Measurements from ENCODE around the gene PELI3. TPM values are rescaled to one million over a fixed set of nuclear protein-coding genes. Genes with fewer than 3 reads are reported as not detected.
"Not testable (repeated sequence)": the region's sequence is repeated elsewhere in the genome, so short reads cannot be mapped to it uniquely, and the experiment has no call there.

Gene PELI3
- total RNA-seq, 4 donors from 2014 or later: 20.5 to 43.9 (median 29.9) TPM

DNA sequence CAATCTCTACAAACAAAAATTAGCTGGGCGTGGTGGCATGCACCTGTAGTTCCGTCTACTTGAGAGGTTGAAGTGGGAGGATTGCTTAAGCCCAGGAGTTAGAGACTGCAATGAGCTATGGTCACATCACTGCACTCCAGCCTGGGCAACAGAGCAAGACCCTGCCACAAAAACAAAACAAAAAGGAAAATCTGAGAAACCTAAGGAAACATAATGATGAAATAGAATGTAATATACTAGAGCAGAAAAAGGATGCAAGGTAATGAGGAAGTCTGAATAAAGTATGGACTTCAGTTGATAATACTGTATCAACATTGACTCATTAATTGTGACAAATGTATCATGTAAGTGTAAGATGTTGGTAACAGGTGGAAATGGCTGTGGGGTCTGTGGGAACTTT is 37.8 kb upstream of the PELI3 start:
- peaks cover 0 to 61% of the 10 kb centered on the region in 2 donors for H3K36me3 ChIP-seq
- H3K9me3 ChIP-seq: no peaks in the 10 kb centered on the region
- WGBS, 2 donors (ENCODE audit: low coverage in 1 of 2): 81 to 91% methylated on average over 2 of the region's 2 CpGs
- no peak overlapping the region for H3K27ac ChIP-seq
- H3K27me3 ChIP-seq: no peaks in the 10 kb centered on the region
- peaks cover 0 to 3% (median 0%) of the 10 kb centered on the region in 3 donors for H3K4me1 ChIP-seq
- TF ChIP-seq EP300 (IDR thresholded peaks at IDR 0.05): no peak
- TF ChIP-seq POLR2A (IDR thresholded peaks at IDR 0.05): no peak
- TF ChIP-seq, protein P1, sequence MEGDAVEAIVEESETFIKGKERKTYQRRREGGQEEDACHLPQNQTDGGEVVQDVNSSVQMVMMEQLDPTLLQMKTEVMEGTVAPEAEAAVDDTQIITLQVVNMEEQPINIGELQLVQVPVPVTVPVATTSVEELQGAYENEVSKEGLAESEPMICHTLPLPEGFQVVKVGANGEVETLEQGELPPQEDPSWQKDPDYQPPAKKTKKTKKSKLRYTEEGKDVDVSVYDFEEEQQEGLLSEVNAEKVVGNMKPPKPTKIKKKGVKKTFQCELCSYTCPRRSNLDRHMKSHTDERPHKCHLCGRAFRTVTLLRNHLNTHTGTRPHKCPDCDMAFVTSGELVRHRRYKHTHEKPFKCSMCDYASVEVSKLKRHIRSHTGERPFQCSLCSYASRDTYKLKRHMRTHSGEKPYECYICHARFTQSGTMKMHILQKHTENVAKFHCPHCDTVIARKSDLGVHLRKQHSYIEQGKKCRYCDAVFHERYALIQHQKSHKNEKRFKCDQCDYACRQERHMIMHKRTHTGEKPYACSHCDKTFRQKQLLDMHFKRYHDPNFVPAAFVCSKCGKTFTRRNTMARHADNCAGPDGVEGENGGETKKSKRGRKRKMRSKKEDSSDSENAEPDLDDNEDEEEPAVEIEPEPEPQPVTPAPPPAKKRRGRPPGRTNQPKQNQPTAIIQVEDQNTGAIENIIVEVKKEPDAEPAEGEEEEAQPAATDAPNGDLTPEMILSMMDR (IDR thresholded peaks at IDR 0.05): no peak
- no peak for TF ChIP-seq POLR2AphosphoS5 (IDR thresholded peaks at IDR 0.05)
- ATAC-seq: no peak
- no peak overlapping the region for H3K4me3 ChIP-seq

DNA sequence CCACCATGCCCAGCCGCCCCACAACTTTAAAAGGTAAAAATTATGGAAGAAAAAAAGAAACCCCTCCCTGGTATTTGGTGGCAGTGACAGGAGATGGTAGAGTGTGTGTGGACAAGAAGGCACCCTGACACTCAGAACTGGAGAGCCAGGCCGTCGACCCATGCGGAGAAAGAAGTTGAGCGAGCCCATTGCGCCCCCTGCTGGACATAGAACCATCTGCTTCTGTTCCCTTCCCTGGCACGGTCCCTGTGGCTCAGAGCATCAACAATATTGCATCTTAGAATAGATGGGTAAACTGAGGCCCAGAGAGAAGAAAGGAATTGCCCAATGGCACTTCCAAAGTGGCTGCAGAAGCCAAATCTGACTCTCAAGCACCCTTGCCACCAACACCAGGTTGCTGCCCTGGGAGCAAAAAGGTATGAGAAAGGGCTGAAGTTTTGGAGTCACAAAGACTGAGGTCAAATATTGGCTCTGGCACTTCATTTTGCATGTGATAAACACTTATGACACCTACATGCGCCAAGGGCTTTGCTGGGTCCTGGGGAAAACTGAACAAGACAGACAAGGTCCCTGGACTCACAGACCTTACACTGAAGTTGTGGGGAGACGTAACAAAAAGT is 36.6 kb upstream of the PELI3 start:
- no peak overlapping the region for H3K27ac ChIP-seq
- ATAC-seq: peak; percentile 80
- H3K36me3 ChIP-seq: peaks cover 0 to 61% of the 10 kb centered on the region in 2 donors
- H3K27me3 ChIP-seq: no peaks in the 10 kb centered on the region
- H3K4me3 ChIP-seq: no peak overlapping the region
- 14 to 23% methylated on average over 3 to 9 of the region's 9 CpGs for WGBS, 2 donors (ENCODE audit: low coverage in 1 of 2)
- peaks cover 0 to 3% (median 0%) of the 10 kb centered on the region in 3 donors for H3K4me1 ChIP-seq
- no peaks in the 10 kb centered on the region for H3K9me3 ChIP-seq
- TF ChIP-seq POLR2A (IDR thresholded peaks at IDR 0.05) (no peak), EP300 (IDR thresholded peaks at IDR 0.05) (no peak), POLR2AphosphoS5 (IDR thresholded peaks at IDR 0.05) (no peak)
- TF ChIP-seq, protein P1 (IDR thresholded peaks at IDR 0.05): peak in 3 of 4 experiments; percentile 87 to 89 (median 87)

DNA sequence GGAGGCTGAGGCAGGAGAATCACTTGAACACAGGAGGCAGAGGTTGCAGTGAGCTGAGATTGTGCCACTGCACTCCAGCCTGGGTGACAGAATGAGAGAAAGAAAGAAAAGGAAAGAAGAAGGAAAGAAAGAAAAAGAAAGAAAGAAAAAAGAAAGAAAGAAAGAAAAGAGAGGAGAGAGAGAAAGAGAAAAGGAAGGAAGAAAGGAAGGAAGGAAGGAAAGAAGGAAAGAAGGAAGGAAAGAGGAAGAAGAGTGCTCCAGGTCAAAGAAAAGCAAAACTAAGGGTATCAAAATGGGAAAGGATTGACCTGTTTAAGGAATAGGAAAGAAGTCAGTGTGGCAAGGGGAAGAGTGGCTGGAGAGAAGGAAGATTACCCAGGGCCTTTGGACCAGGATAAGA is 35.4 kb upstream of the PELI3 start:
- peaks cover 0 to 61% of the 10 kb centered on the region in 2 donors for H3K36me3 ChIP-seq
- H3K4me3 ChIP-seq, H3K4me1 ChIP-seq, H3K27me3 ChIP-seq, H3K27ac ChIP-seq, H3K9me3 ChIP-seq, ATAC-seq: not testable (repeated sequence)

DNA sequence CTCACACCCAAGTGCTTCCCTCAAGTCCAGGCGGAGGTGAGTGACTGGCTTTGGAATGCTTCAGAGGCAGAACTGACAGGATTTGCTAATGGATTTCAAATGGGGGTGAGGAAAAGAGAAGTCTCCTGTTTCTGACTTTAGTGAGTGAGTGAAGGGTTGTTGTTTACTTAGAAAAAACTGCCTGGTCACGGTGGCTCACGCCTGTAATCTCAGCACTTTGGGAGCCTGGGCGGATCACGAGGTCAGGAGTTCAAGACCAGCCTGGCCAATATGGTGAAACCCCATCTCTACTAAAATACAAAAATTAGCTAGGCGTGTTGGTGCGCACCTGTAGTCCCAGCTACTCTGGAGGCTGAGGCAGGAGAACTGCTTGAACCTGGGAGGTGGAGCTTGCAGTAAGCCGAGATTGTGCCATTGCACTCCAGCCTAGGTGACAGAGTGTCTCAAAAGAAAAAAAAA is 34.8 kb upstream of the PELI3 start:
- H3K36me3 ChIP-seq: peaks cover 0 to 61% of the 10 kb centered on the region in 2 donors
- not testable (repeated sequence) for H3K9me3 ChIP-seq, H3K27ac ChIP-seq, H3K27me3 ChIP-seq, H3K4me3 ChIP-seq, ATAC-seq, H3K4me1 ChIP-seq
- WGBS, 2 donors (ENCODE audit: low coverage in 1 of 2): 85 to 93% methylated on average over 2 to 8 of the region's 8 CpGs

DNA sequence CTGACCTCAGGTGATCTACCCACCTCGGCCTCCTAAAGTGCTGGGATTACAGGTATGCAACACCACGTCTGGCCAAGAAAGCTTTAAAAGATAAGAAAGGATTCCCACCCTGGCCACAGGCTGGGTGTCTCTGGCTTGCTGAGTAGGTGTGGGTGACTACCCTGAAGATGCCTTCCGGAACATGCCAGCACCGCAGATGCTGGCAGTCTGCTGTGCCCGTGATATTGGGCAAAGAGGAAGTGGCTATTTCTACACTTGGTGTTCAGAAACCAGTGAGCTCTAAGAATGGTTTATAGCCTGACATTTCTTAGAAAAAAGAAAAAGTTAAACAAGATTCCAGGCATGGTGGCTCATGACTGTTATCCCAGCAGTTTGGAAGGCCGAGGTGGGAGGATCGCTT is 34.1 kb upstream of the PELI3 start:
- H3K4me1 ChIP-seq: peaks cover 0 to 12% (median under 1%) of the 10 kb centered on the region in 3 donors
- H3K4me3 ChIP-seq: no peak overlapping the region
- TF ChIP-seq EP300 (IDR thresholded peaks at IDR 0.05) (no peak), POLR2AphosphoS5 (IDR thresholded peaks at IDR 0.05) (no peak), POLR2A (IDR thresholded peaks at IDR 0.05) (no peak)
- TF ChIP-seq, protein P1 (IDR thresholded peaks at IDR 0.05): no peak
- ATAC-seq: no peak
- H3K27ac ChIP-seq: no peak overlapping the region
- WGBS, 2 donors (ENCODE audit: low coverage in 1 of 2): 83 to 87% methylated on average over 3 to 5 of the region's 7 CpGs
- peaks cover 0 to 57% of the 10 kb centered on the region in 2 donors for H3K36me3 ChIP-seq
- H3K9me3 ChIP-seq: no peaks in the 10 kb centered on the region
- H3K27me3 ChIP-seq: no peaks in the 10 kb centered on the region

DNA sequence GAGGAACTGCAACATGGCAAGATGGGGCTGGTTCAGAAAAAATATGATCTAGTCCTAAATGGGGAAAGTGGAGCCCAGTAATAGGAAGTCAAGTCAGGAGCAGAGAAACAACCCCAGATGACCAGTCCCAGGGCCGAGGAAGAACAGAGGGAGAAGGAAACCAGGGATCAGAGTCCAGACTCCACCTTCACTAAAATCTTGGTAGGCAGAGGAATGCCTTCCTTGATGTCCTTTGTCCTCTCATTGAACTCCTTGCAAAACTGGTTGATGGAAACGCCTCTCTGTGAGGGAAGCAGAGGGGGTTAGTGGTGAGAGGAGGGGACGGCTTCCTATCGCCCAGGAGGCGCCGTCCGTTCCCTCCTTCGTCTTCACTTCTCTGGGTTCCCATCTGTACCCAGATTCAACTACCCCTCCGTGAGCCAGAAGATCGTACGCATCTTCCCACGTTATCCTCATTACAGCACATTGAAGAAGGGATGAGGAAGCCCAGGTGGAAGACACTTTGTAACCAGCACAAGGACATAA is 28.7 kb upstream of the PELI3 start:
- Histone ChIP-seq H3K4me3 (peak overlapping the region; percentile 74 to 76), H3K4me1 (peaks cover 0 to 18% (median 7%) of the 10 kb centered on the region in 3 donors), H3K27ac (peak overlapping the region; percentile 78 to 87 (median 84)), H3K27me3 (no peaks in the 10 kb centered on the region), H3K9me3 (no peaks in the 10 kb centered on the region), H3K36me3 (peaks cover 0 to 42% of the 10 kb centered on the region in 2 donors)
- TF ChIP-seq POLR2A (IDR thresholded peaks at IDR 0.05) (no peak), EP300 (IDR thresholded peaks at IDR 0.05) (no peak), POLR2AphosphoS5 (IDR thresholded peaks at IDR 0.05) (no peak)
- TF ChIP-seq, protein P1 (IDR thresholded peaks at IDR 0.05): no peak
- 2 to 21% methylated on average over 6 to 12 of the region's 12 CpGs for WGBS, 2 donors (ENCODE audit: low coverage in 1 of 2)
- no peak for ATAC-seq
